ENCODE data around the gene LRRC57.

- TF ChIP-seq CTCF (IDR thresholded peaks at IDR 0.05 in 4 of 5, conservative IDR thresholded peaks at IDR 0.05 in 1 of 5), result no peak
- TF ChIP-seq POLR2A (IDR thresholded peaks at IDR 0.05), result no peak
Observed at GRCh38 chr15:42576040-42576594, 27.5 kb upstream of the LRRC57 start.

Data from gastrocnemius medialis (tissue), 4 donors.